GM18867 (cell line): ENCODE measurements around the gene TRHDE.

Experiments used
- ATAC-seq: cut with Tn5 transposase; IDR thresholded peaks from one replicate; pipeline ENCODE4 v1.9.1; 2021; ENCODE audit warnings: mild to moderate bottlenecking, moderate library complexity; ENCODE audit not compliant: unreplicated experiment

Gene TRHDE

GRCh38 chr12:72432037-72432604 is 160.0 kb downstream of the TRHDE start:
- no peak for ATAC-seq

GRCh38 chr12:72433298-72433697 is 161.1 kb downstream of the TRHDE start:
- ATAC-seq = no peak

GRCh38 chr12:72434999-72435398 is 162.8 kb downstream of the TRHDE start:
- ATAC-seq = no peak

- ATAC-seq = no peak
Observed at GRCh38 chr12:72442217-72442616, 170.0 kb downstream of the TRHDE start.

- no peak for ATAC-seq
Observed at GRCh38 chr12:72444125-72444524, 172.0 kb downstream of the TRHDE start.

- ATAC-seq = no peak
Observed at GRCh38 chr12:72444566-72444965, 172.4 kb downstream of the TRHDE start.

- ATAC-seq = no peak
Observed at GRCh38 chr12:72448089-72448488, 175.9 kb downstream of the TRHDE start.

GRCh38 chr12:72448805-72449204 is 176.6 kb downstream of the TRHDE start:
- ATAC-seq = no peak

GRCh38 chr12:72453066-72453465 is 180.9 kb downstream of the TRHDE start:
- no peak for ATAC-seq

GRCh38 chr12:72453550-72453949 is 181.4 kb downstream of the TRHDE start:
- no peak for ATAC-seq

- ATAC-seq = no peak
Observed at GRCh38 chr12:72464471-72464870, 192.3 kb downstream of the TRHDE start.

GRCh38 chr12:72465155-72465554 is 193.0 kb downstream of the TRHDE start:
- no peak for ATAC-seq

- no peak for ATAC-seq
Observed at GRCh38 chr12:72465940-72466630, 193.9 kb downstream of the TRHDE start.

- no peak for ATAC-seq
Observed at GRCh38 chr12:72467985-72468384, 195.8 kb downstream of the TRHDE start.

GRCh38 chr12:72468505-72468904 is 196.3 kb downstream of the TRHDE start:
- ATAC-seq = no peak

GRCh38 chr12:72471806-72472205 is 199.6 kb downstream of the TRHDE start:
- ATAC-seq = no peak

- no peak for ATAC-seq
Observed at GRCh38 chr12:72472350-72472749, 200.2 kb downstream of the TRHDE start.

- ATAC-seq = no peak
Observed at GRCh38 chr12:72476301-72476700, 204.1 kb downstream of the TRHDE start.

GRCh38 chr12:72485017-72485701 is 213.0 kb downstream of the TRHDE start:
- ATAC-seq = no peak

GRCh38 chr12:72491426-72491825 is 219.3 kb downstream of the TRHDE start:
- ATAC-seq = no peak

- no peak for ATAC-seq
Observed at GRCh38 chr12:72493407-72493806, 221.2 kb downstream of the TRHDE start.

GRCh38 chr12:72498354-72498753 is 226.2 kb downstream of the TRHDE start:
- ATAC-seq = no peak
